Rectal smooth muscle tissue (tissue), 1 donor: ENCODE data around the gene CHRNA1.
A peak's percentile ranks its signal among the peaks of the same experiment; 100 is the strongest.

Source experiments
- H3K27ac ChIP-seq: one replicate; pipeline ENCODE4 v1.7.0; 2013; ENCODE audit warnings: low read depth, low read length, inconsistent platforms
- H3K27me3 ChIP-seq: one replicate; pipeline ENCODE4 v1.7.0; 2013; ENCODE audit warnings: low read length; ENCODE audit not compliant: control insufficient read depth, insufficient read depth
- H3K36me3 ChIP-seq: one replicate; pipeline ENCODE4 v1.7.0; 2013; ENCODE audit warnings: low read length; ENCODE audit not compliant: control insufficient read depth, insufficient read depth
- H3K4me1 ChIP-seq: one replicate; pipeline ENCODE4 v1.7.0; 2013; ENCODE audit warnings: low read length; ENCODE audit not compliant: control insufficient read depth, insufficient read depth
- H3K4me3 ChIP-seq: one replicate; pipeline ENCODE4 v1.7.0; 2013; ENCODE audit warnings: low read length
- H3K9ac ChIP-seq: one replicate; pipeline ENCODE4 v1.7.0; 2013; ENCODE audit warnings: low read length

The CHRNA1 gene

GRCh38 chr2:174791746-174792280 is 27.5 kb upstream of the CHRNA1 start:
- Histone ChIP-seq H3K9ac (no peak overlapping the region), H3K4me1 (no peaks in the 10 kb centered on the region), H3K27ac (no peak overlapping the region), H3K4me3 (no peak overlapping the region), H3K27me3 (no peaks in the 10 kb centered on the region), H3K36me3 (no peaks in the 10 kb centered on the region)

GRCh38 chr2:174791020-174791419 is 26.7 kb upstream of the CHRNA1 start:
- Histone ChIP-seq H3K4me3 (no peak overlapping the region), H3K4me1 (no peaks in the 10 kb centered on the region), H3K36me3 (no peaks in the 10 kb centered on the region), H3K9ac (no peak overlapping the region), H3K27me3 (no peaks in the 10 kb centered on the region), H3K27ac (no peak overlapping the region)

GRCh38 chr2:174789001-174789400 is 24.7 kb upstream of the CHRNA1 start:
- no peak overlapping the region for H3K9ac ChIP-seq
- no peak overlapping the region for H3K27ac ChIP-seq
- H3K4me1 ChIP-seq, result no peaks in the 10 kb centered on the region
- H3K27me3 ChIP-seq, result no peaks in the 10 kb centered on the region
- H3K36me3 ChIP-seq, result peaks cover 2% of the 10 kb centered on the region
- H3K4me3 ChIP-seq, result no peak overlapping the region

- Histone ChIP-seq H3K27me3 (no peaks in the 10 kb centered on the region), H3K27ac (no peak overlapping the region), H3K9ac (no peak overlapping the region), H3K36me3 (peaks cover 2% of the 10 kb centered on the region), H3K4me3 (no peak overlapping the region), H3K4me1 (no peaks in the 10 kb centered on the region)
Observed at GRCh38 chr2:174788291-174788929, 24.1 kb upstream of the CHRNA1 start.

GRCh38 chr2:174787487-174788205 is 23.4 kb upstream of the CHRNA1 start:
- H3K4me1 ChIP-seq, result no peaks in the 10 kb centered on the region
- no peak overlapping the region for H3K4me3 ChIP-seq
- H3K27ac ChIP-seq, result no peak overlapping the region
- H3K36me3 ChIP-seq, result peaks cover 2% of the 10 kb centered on the region
- H3K27me3 ChIP-seq, result no peaks in the 10 kb centered on the region
- H3K9ac ChIP-seq, result no peak overlapping the region

GRCh38 chr2:174786066-174786725 is 21.9 kb upstream of the CHRNA1 start:
- H3K36me3 ChIP-seq, result peaks cover 2% of the 10 kb centered on the region
- no peak overlapping the region for H3K9ac ChIP-seq
- no peaks in the 10 kb centered on the region for H3K27me3 ChIP-seq
- no peak overlapping the region for H3K27ac ChIP-seq
- no peaks in the 10 kb centered on the region for H3K4me1 ChIP-seq
- no peak overlapping the region for H3K4me3 ChIP-seq

- no peak overlapping the region for H3K9ac ChIP-seq
- no peak overlapping the region for H3K27ac ChIP-seq
- H3K36me3 ChIP-seq, result peaks cover 2% of the 10 kb centered on the region
- H3K4me3 ChIP-seq, result no peak overlapping the region
- H3K4me1 ChIP-seq, result no peaks in the 10 kb centered on the region
- no peaks in the 10 kb centered on the region for H3K27me3 ChIP-seq
Observed at GRCh38 chr2:174785481-174785880, 21.2 kb upstream of the CHRNA1 start.

GRCh38 chr2:174784909-174785308 is 20.6 kb upstream of the CHRNA1 start:
- Histone ChIP-seq H3K4me3 (no peak overlapping the region), H3K9ac (no peak overlapping the region), H3K27ac (no peak overlapping the region), H3K27me3 (no peaks in the 10 kb centered on the region), H3K4me1 (no peaks in the 10 kb centered on the region), H3K36me3 (peaks cover 2% of the 10 kb centered on the region)

GRCh38 chr2:174784316-174784715 is 20.0 kb upstream of the CHRNA1 start:
- H3K4me1 ChIP-seq, result no peaks in the 10 kb centered on the region
- no peak overlapping the region for H3K9ac ChIP-seq
- no peaks in the 10 kb centered on the region for H3K27me3 ChIP-seq
- H3K27ac ChIP-seq, result no peak overlapping the region
- no peak overlapping the region for H3K4me3 ChIP-seq
- peaks cover 2% of the 10 kb centered on the region for H3K36me3 ChIP-seq

- H3K9ac ChIP-seq, result no peak overlapping the region
- peaks cover 2% of the 10 kb centered on the region for H3K36me3 ChIP-seq
- no peak overlapping the region for H3K27ac ChIP-seq
- peak overlapping the region; percentile 7 for H3K4me3 ChIP-seq
- H3K27me3 ChIP-seq, result no peaks in the 10 kb centered on the region
- no peaks in the 10 kb centered on the region for H3K4me1 ChIP-seq
Observed at GRCh38 chr2:174781996-174782395, 17.7 kb upstream of the CHRNA1 start.

GRCh38 chr2:174781298-174781697 is 17.0 kb upstream of the CHRNA1 start:
- Histone ChIP-seq H3K4me1 (no peaks in the 10 kb centered on the region), H3K27me3 (no peaks in the 10 kb centered on the region), H3K4me3 (no peak overlapping the region), H3K36me3 (peaks cover 2% of the 10 kb centered on the region), H3K27ac (no peak overlapping the region), H3K9ac (no peak overlapping the region)

GRCh38 chr2:174780856-174781255 is 16.6 kb upstream of the CHRNA1 start:
- Histone ChIP-seq H3K9ac (no peak overlapping the region), H3K27ac (no peak overlapping the region), H3K4me3 (no peak overlapping the region), H3K27me3 (no peaks in the 10 kb centered on the region), H3K36me3 (peaks cover 2% of the 10 kb centered on the region), H3K4me1 (no peaks in the 10 kb centered on the region)
